Testis (tissue), 3 donors: Measurements from ENCODE around the gene PTPN3. TPM values are rescaled to one million over a fixed set of nuclear protein-coding genes. Genes with fewer than 3 reads are reported as not detected.

Source experiments
- DNase-seq: peaks from one replicate; pipeline ENCODE4 v3.0.0-alpha.2; 2019
- H3K27ac ChIP-seq, 2 donors: fragments of 200-600 bp; sonication (generic); one replicate each; pipeline ENCODE4 v1.5.1; 2019
- H3K27me3 ChIP-seq: fragments of 200-600 bp; sonication (generic); one replicate; pipeline ENCODE4 v1.5.1; 2019
- H3K36me3 ChIP-seq: fragments of 200-600 bp; sonication (generic); one replicate; pipeline ENCODE4 v1.5.1; 2017; ENCODE audit warnings: low read depth; ENCODE audit errors: missing control alignments
- H3K4me1 ChIP-seq: fragments of 200-600 bp; sonication (generic); one replicate; pipeline ENCODE4 v1.5.1; 2019
- H3K4me3 ChIP-seq, 2 donors: fragments of 200-600 bp; sonication (generic); one replicate each; pipeline ENCODE4 v1.5.1; 2017 to 2019
- H3K9me3 ChIP-seq: fragments of 200-600 bp; sonication (generic); one replicate; pipeline ENCODE4 v1.5.1; 2017
- CTCF ChIP-seq, 3 experiments: fragments of 450-650 bp in 2 of 3; fragments of 200-600 bp in 1 of 3; sonication (generic) in 1 of 3; IDR thresholded peaks; one replicate each; pipeline ENCODE4 v1.5.1; 2016 to 2019; ENCODE audit warnings: antibody characterized with exemption in 3 of 3, mild to moderate bottlenecking in 2 of 3, moderate library complexity in 1 of 3
- POLR2A ChIP-seq: fragments of 450-650 bp; IDR thresholded peaks from one replicate; pipeline ENCODE4 v1.6.1; 2017; ENCODE audit warnings: antibody characterized with exemption, mild to moderate bottlenecking, moderate library complexity
- WGBS, 2 donors: methylation state at CpG; one replicate each; pipeline ENCODE4 v1.1.5; 2018; 5-methylcytosine and 5-hydroxymethylcytosine counted together
- intact Hi-C: fragments of 100-400 bp; cut with DNase I; formaldehyde crosslinking; loops from one replicate; pipeline ENCODE4 v1.15.1; 2023; ENCODE audit warnings: low total_unique reads
- polyA plus RNA-seq: library from polyadenylated mRNA; stranded (reverse); fragments of 350-450 nt; fragmentation: Illumina TruSeq; extraction: RNeasy Lipid Tissue Mini Kit (QIAGEN cat#74804); gene quantifications from one replicate; pipeline ENCODE4 v1.2.3, GENCODE V29; 2014; ENCODE audit warnings: low read depth, low replicate concordance; ENCODE audit not compliant: insufficient read depth
- total RNA-seq, 2 donors: library from RNA; depleted of rRNA; stranded (reverse); fragments of >200 nt; gene quantifications; one replicate each; pipeline ENCODE4 v1.2.3, GENCODE V29; 2016

PTPN3 gene
- total and polyA plus RNA-seq, 3 donors from 2014 or later: 6.6 to 8.1 (median 7.0) TPM

GRCh38 chr9:109442716-109443115, 55.4 kb downstream of the PTPN3 start:
- no peaks in the 10 kb centered on the region for H3K9me3 ChIP-seq
- no peak overlapping the region for H3K4me3 ChIP-seq
- no peak overlapping the region for H3K27ac ChIP-seq
- intact Hi-C loops: no loop called here
- no peaks in the 10 kb centered on the region for H3K4me1 ChIP-seq
- H3K36me3 ChIP-seq: no peaks in the 10 kb centered on the region
- H3K27me3 ChIP-seq: no peaks in the 10 kb centered on the region
- DNase-seq: no peak
- WGBS, 2 donors: 83 to 92% methylated on average over 2 of the region's 2 CpGs
- TF ChIP-seq CTCF (IDR thresholded peaks at IDR 0.05) (no peak), POLR2A (no peak)

GRCh38 chr9:109441296-109441695, 56.8 kb downstream of the PTPN3 start:
- intact Hi-C loops: no loop called here
- no peaks in the 10 kb centered on the region for H3K27me3 ChIP-seq
- 60 to 61% methylated on average over 3 of the region's 3 CpGs for WGBS, 2 donors
- no peaks in the 10 kb centered on the region for H3K4me1 ChIP-seq
- no peak for DNase-seq
- TF ChIP-seq CTCF (IDR thresholded peaks at IDR 0.05): no peak
- no peak for TF ChIP-seq POLR2A
- H3K36me3 ChIP-seq: no peaks in the 10 kb centered on the region
- H3K4me3 ChIP-seq: no peak overlapping the region
- no peaks in the 10 kb centered on the region for H3K9me3 ChIP-seq
- H3K27ac ChIP-seq: no peak overlapping the region

- intact Hi-C loops: no loop called here
Observed at GRCh38 chr9:109440797-109441287, 57.3 kb downstream of the PTPN3 start.

GRCh38 chr9:109440117-109440515, 58.0 kb downstream of the PTPN3 start:
- intact Hi-C loops: no loop called here
- TF ChIP-seq POLR2A: no peak
- TF ChIP-seq CTCF (IDR thresholded peaks at IDR 0.05): no peak
- no peaks in the 10 kb centered on the region for H3K36me3 ChIP-seq
- DNase-seq: no peak
- H3K4me3 ChIP-seq: no peak overlapping the region
- 71 to 83% methylated on average over 3 of the region's 3 CpGs for WGBS, 2 donors
- H3K4me1 ChIP-seq: no peaks in the 10 kb centered on the region
- no peaks in the 10 kb centered on the region for H3K27me3 ChIP-seq
- no peak overlapping the region for H3K27ac ChIP-seq
- no peaks in the 10 kb centered on the region for H3K9me3 ChIP-seq

More at GRCh38 chr9:109440797-109441287, 57.3 kb downstream of the PTPN3 start:
- WGBS, 2 donors: 27 to 47% methylated on average over 4 of the region's 4 CpGs
- DNase-seq: peak; percentile 50
- Histone ChIP-seq H3K9me3 (no peaks in the 10 kb centered on the region), H3K27ac (no peak overlapping the region), H3K4me3 (no peak overlapping the region), H3K36me3 (no peaks in the 10 kb centered on the region), H3K4me1 (no peaks in the 10 kb centered on the region), H3K27me3 (no peaks in the 10 kb centered on the region)
- TF ChIP-seq CTCF (IDR thresholded peaks at IDR 0.05) (peak; percentile 53 to 64 (median 63)), POLR2A (no peak)

- Histone ChIP-seq H3K36me3 (no peaks in the 10 kb centered on the region), H3K4me1 (no peaks in the 10 kb centered on the region), H3K9me3 (no peaks in the 10 kb centered on the region), H3K27ac (no peak overlapping the region), H3K27me3 (no peaks in the 10 kb centered on the region), H3K4me3 (no peak overlapping the region)
- no peak for DNase-seq
- intact Hi-C loops: no loop called here
- TF ChIP-seq POLR2A (no peak), CTCF (IDR thresholded peaks at IDR 0.05) (no peak)
- 91 to 94% methylated on average over 8 of the region's 8 CpGs for WGBS, 2 donors
Observed at GRCh38 chr9:109439378-109440116, 58.6 kb downstream of the PTPN3 start.
